ENCODE results near the gene GDI2. TPM values are rescaled to one million over a fixed set of nuclear protein-coding genes. Genes with fewer than 3 reads are reported as not detected.
A peak's percentile ranks its signal among the peaks of the same experiment; 100 is the strongest.

The GDI2 gene
- total and polyA plus RNA-seq, 2 of the 13 experiments (the other 11 are each of a cell fraction or from before 2014, with no cell fraction given), result 153 to 477 TPM

GRCh38 chr10:5833814-5834213 lies 20.6 kb upstream of the GDI2 start:
- intact Hi-C loops (cut with micrococcal nuclease; ENCODE audit: unreplicated experiment) (no loop called here), in situ Hi-C loops (cut with HindIII; ENCODE audit: extremely low pct_ligation_motif_present, low pct_unique_long_range_greater_than_20kb) (no loop called here)
- Histone ChIP-seq H3K36me3 (replicated peaks in 1 of 2; ENCODE audit: control insufficient read depth in 1 of 2, insufficient read depth in 2 of 2, low read length in 2 of 2) (no peaks in the 10 kb centered on the region), H3K27ac (ENCODE audit: extremely low read length, insufficient read depth, low read length) (no peak overlapping the region), H3K4me2 (ENCODE audit: low read depth, low read length) (peak overlapping the region; percentile 36), H4K20me1 (ENCODE audit: insufficient read depth, low read length) (no peaks in the 10 kb centered on the region), H3K4me3 (replicated peaks in 1 of 3; ENCODE audit: insufficient read depth in 1 of 3, low read depth in 2 of 3, low read length in 3 of 3) (peak overlapping the region in 2 of 3 experiments; percentile 32 to 33; a peak in 2 of 6 replicates), H3K4me1 (ENCODE audit: insufficient read depth, low read length) (peaks cover 74% of the 10 kb centered on the region), H3K9me3 (ENCODE audit: low read length) (no peaks in the 10 kb centered on the region), H2AFZ (ENCODE audit: low read length) (no peak overlapping the region), H3K27me3 (ENCODE audit: control insufficient read depth in 1 of 2, insufficient read depth in 2 of 2, low read length in 2 of 2) (peaks cover 2 to 9% of the 10 kb centered on the region in 2 experiments; a peak in 2 of 5 replicates), H3K79me2 (ENCODE audit: insufficient read depth, low read length) (no peaks in the 10 kb centered on the region), H3K9ac (ENCODE audit: insufficient read depth, low read depth, low read length) (no peak overlapping the region)
- FAIRE-seq, result no peak
- 30% methylated on average over 6 of the region's 6 CpGs for WGBS (ENCODE audit: low lambda C conversion rate)
- POLR2A ChIA-PET, result interaction anchor here (1.3 kb wide), 1 partner anchor 20 kb away, joined by 3 read pairs; the partner anchor contains the start of gene GDI2
- no peak for DNase-seq (ENCODE audit: low spot score)
- BruUV-seq (replicated peaks), result no TSS peak
- TF ChIP-seq PRDM15 (CRISPR knock-in tag; IDR thresholded peaks at IDR 0.05) (no peak), ESRRA (CRISPR knock-in tag; IDR thresholded peaks at IDR 0.05; ENCODE audit: low read depth) (no peak), CHCHD3 (CRISPR knock-in tag; IDR thresholded peaks at IDR 0.05) (no peak), YY1 (IDR thresholded peaks at IDR 0.05; ENCODE audit: insufficient read depth, insufficient replicate concordance, low read depth, low read length) (no peak), ZNF720 (CRISPR knock-in tag; IDR thresholded peaks at IDR 0.05) (no peak), ZMYM3 (CRISPR knock-in tag; IDR thresholded peaks at IDR 0.05) (no peak), ZNF235 (CRISPR knock-in tag; IDR thresholded peaks at IDR 0.05; ENCODE audit: borderline replicate concordance) (no peak), TAF15 (IDR thresholded peaks at IDR 0.05; ENCODE audit: low read depth, low read length, poor library complexity, severe bottlenecking) (no peak), ZFP62 (CRISPR knock-in tag; IDR thresholded peaks at IDR 0.05) (no peak), HNRNPK (IDR thresholded peaks at IDR 0.05; ENCODE audit: low read depth, low read length, poor library complexity, severe bottlenecking) (no peak), CREM (IDR thresholded peaks at IDR 0.05) (no peak), CREM (CRISPR knock-in tag; IDR thresholded peaks at IDR 0.05) (no peak), ZNF564 (CRISPR knock-in tag; IDR thresholded peaks at IDR 0.05) (no peak)
- TF ChIP-seq, protein P1, sequence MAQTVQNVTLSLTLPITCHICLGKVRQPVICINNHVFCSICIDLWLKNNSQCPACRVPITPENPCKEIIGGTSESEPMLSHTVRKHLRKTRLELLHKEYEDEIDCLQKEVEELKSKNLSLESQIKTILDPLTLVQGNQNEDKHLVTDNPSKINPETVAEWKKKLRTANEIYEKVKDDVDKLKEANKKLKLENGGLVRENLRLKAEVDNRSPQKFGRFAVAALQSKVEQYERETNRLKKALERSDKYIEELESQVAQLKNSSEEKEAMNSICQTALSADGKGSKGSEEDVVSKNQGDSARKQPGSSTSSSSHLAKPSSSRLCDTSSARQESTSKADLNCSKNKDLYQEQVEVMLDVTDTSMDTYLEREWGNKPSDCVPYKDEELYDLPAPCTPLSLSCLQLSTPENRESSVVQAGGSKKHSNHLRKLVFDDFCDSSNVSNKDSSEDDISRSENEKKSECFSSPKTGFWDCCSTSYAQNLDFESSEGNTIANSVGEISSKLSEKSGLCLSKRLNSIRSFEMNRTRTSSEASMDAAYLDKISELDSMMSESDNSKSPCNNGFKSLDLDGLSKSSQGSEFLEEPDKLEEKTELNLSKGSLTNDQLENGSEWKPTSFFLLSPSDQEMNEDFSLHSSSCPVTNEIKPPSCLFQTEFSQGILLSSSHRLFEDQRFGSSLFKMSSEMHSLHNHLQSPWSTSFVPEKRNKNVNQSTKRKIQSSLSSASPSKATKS (CRISPR knock-in tag; IDR thresholded peaks at IDR 0.05), result no peak
- no peak for ATAC-seq
- CTCF ChIA-PET (ENCODE audit: low intra/inter-chr PET ratio, low total read pairs), result no interaction called here
